ENCODE data around the gene JHY.

- no peak for TF ChIP-seq HDAC2 (IDR thresholded peaks at IDR 0.05; ENCODE audit: borderline replicate concordance in 1 of 2, low read depth in 2 of 2, low read length in 2 of 2)
- no peak for TF ChIP-seq POLR2A (IDR thresholded peaks at IDR 0.05; ENCODE audit: control extremely low read depth in 1 of 2, low read depth in 2 of 2, low read length in 2 of 2)
- no peak for TF ChIP-seq SIX5 (IDR thresholded peaks at IDR 0.05; ENCODE audit: low read depth, low read length)
- no peak for TF ChIP-seq YY1 (IDR thresholded peaks at IDR 0.05; ENCODE audit: low read depth, low read length)
- TF ChIP-seq POLR2AphosphoS5 (IDR thresholded peaks at IDR 0.05; ENCODE audit: low read depth, low read length): no peak
- no peak for TF ChIP-seq SIN3A (conservative IDR thresholded peaks at IDR 0.05 in 1 of 2, IDR thresholded peaks at IDR 0.05 in 1 of 2; ENCODE audit: low read depth in 1 of 2, low read length in 2 of 2)
- no peak for TF ChIP-seq CREB1 (IDR thresholded peaks at IDR 0.05)
- TF ChIP-seq, protein P1, sequence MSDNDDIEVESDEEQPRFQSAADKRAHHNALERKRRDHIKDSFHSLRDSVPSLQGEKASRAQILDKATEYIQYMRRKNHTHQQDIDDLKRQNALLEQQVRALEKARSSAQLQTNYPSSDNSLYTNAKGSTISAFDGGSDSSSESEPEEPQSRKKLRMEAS (IDR thresholded peaks at IDR 0.05): no peak
- TF ChIP-seq, protein P2, sequence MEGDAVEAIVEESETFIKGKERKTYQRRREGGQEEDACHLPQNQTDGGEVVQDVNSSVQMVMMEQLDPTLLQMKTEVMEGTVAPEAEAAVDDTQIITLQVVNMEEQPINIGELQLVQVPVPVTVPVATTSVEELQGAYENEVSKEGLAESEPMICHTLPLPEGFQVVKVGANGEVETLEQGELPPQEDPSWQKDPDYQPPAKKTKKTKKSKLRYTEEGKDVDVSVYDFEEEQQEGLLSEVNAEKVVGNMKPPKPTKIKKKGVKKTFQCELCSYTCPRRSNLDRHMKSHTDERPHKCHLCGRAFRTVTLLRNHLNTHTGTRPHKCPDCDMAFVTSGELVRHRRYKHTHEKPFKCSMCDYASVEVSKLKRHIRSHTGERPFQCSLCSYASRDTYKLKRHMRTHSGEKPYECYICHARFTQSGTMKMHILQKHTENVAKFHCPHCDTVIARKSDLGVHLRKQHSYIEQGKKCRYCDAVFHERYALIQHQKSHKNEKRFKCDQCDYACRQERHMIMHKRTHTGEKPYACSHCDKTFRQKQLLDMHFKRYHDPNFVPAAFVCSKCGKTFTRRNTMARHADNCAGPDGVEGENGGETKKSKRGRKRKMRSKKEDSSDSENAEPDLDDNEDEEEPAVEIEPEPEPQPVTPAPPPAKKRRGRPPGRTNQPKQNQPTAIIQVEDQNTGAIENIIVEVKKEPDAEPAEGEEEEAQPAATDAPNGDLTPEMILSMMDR (IDR thresholded peaks at IDR 0.05; ENCODE audit: control extremely low read depth in 1 of 3, insufficient read depth in 1 of 3, low read depth in 1 of 3, low read length in 3 of 3): peak in 2 of 3 experiments; percentile 61 to 65; a peak in 3 of 4 replicates
- no peak for TF ChIP-seq TAF1 (IDR thresholded peaks at IDR 0.05; ENCODE audit: low read depth, low read length)
- TF ChIP-seq, protein P3, sequence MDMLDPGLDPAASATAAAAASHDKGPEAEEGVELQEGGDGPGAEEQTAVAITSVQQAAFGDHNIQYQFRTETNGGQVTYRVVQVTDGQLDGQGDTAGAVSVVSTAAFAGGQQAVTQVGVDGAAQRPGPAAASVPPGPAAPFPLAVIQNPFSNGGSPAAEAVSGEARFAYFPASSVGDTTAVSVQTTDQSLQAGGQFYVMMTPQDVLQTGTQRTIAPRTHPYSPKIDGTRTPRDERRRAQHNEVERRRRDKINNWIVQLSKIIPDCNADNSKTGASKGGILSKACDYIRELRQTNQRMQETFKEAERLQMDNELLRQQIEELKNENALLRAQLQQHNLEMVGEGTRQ (IDR thresholded peaks at IDR 0.05; ENCODE audit: low read length): no peak
- TF ChIP-seq EP300 (IDR thresholded peaks at IDR 0.05; ENCODE audit: borderline replicate concordance in 1 of 2, low read depth in 2 of 2, low read length in 2 of 2): no peak
- TF ChIP-seq RAD21 (IDR thresholded peaks at IDR 0.05 in 1 of 2, conservative IDR thresholded peaks at IDR 0.05 in 1 of 2; ENCODE audit: low read depth in 2 of 2, low read length in 2 of 2): peak; percentile 87
These were observed 28.2 kb downstream of the JHY start for GRCh38 chr11:122910775-122911174.

All from H1 (cell line).